ENCODE measurements around the gene ADORA1. TPM values are rescaled to one million over a fixed set of nuclear protein-coding genes. Genes with fewer than 3 reads are reported as not detected.
A peak's percentile ranks its signal among the peaks of the same experiment; 100 is the strongest.

Gene ADORA1
- total RNA-seq, 1 donor from 2014 or later, result 7.0 TPM

- no peaks in the 10 kb centered on the region for H3K27me3 ChIP-seq (ENCODE audit: control insufficient read depth, insufficient read depth, low read length)
- TF ChIP-seq CTCF (IDR thresholded peaks at IDR 0.05; ENCODE audit: insufficient read depth, low read length, poor library complexity, severe bottlenecking), result no peak
Measured at GRCh38 chr1:203171341-203172183, 44.0 kb downstream of the ADORA1 start.

GRCh38 chr1:203172184-203173010, 44.9 kb downstream of the ADORA1 start:
- Histone ChIP-seq H3K36me3 (ENCODE audit: control insufficient read depth, insufficient read depth, low read length) (no peaks in the 10 kb centered on the region), H3K4me3 (ENCODE audit: low read depth, low read length) (no peak overlapping the region), H3K27me3 (ENCODE audit: control insufficient read depth, insufficient read depth, low read length) (no peaks in the 10 kb centered on the region)
- no peak for DNase-seq (ENCODE audit: low read depth)
- peak; percentile 94 for TF ChIP-seq CTCF (IDR thresholded peaks at IDR 0.05; ENCODE audit: insufficient read depth, low read length, poor library complexity, severe bottlenecking)

More at GRCh38 chr1:203171341-203172183, 44.0 kb downstream of the ADORA1 start:
- no peaks in the 10 kb centered on the region for H3K36me3 ChIP-seq (ENCODE audit: control insufficient read depth, insufficient read depth, low read length)
- DNase-seq (ENCODE audit: low read depth), result no peak
- no peak overlapping the region for H3K4me3 ChIP-seq (ENCODE audit: low read depth, low read length)

GRCh38 chr1:203173011-203173555, 45.6 kb downstream of the ADORA1 start:
- Histone ChIP-seq H3K4me3 (ENCODE audit: low read depth, low read length) (no peak overlapping the region), H3K36me3 (ENCODE audit: control insufficient read depth, insufficient read depth, low read length) (no peaks in the 10 kb centered on the region), H3K27me3 (ENCODE audit: control insufficient read depth, insufficient read depth, low read length) (no peaks in the 10 kb centered on the region)
- no peak for TF ChIP-seq CTCF (IDR thresholded peaks at IDR 0.05; ENCODE audit: insufficient read depth, low read length, poor library complexity, severe bottlenecking)
- no peak for DNase-seq (ENCODE audit: low read depth)

- Histone ChIP-seq H3K27me3 (ENCODE audit: control insufficient read depth, insufficient read depth, low read length) (no peaks in the 10 kb centered on the region), H3K36me3 (ENCODE audit: control insufficient read depth, insufficient read depth, low read length) (no peaks in the 10 kb centered on the region), H3K4me3 (ENCODE audit: low read depth, low read length) (no peak overlapping the region)
- no peak for TF ChIP-seq CTCF (IDR thresholded peaks at IDR 0.05; ENCODE audit: insufficient read depth, low read length, poor library complexity, severe bottlenecking)
- DNase-seq (ENCODE audit: low read depth), result no peak
Measured at GRCh38 chr1:203173566-203173965, 46.0 kb downstream of the ADORA1 start.

- DNase-seq (ENCODE audit: low read depth), result no peak
- no peaks in the 10 kb centered on the region for H3K36me3 ChIP-seq (ENCODE audit: control insufficient read depth, insufficient read depth, low read length)
- no peak overlapping the region for H3K4me3 ChIP-seq (ENCODE audit: low read depth, low read length)
- no peaks in the 10 kb centered on the region for H3K27me3 ChIP-seq (ENCODE audit: control insufficient read depth, insufficient read depth, low read length)
- TF ChIP-seq CTCF (IDR thresholded peaks at IDR 0.05; ENCODE audit: insufficient read depth, low read length, poor library complexity, severe bottlenecking), result no peak
Measured at GRCh38 chr1:203174324-203174985, 46.9 kb downstream of the ADORA1 start.

All from kidney epithelial cell (primary cell).